Measurements from ENCODE around the gene CDK2. TPM values are rescaled to one million over a fixed set of nuclear protein-coding genes. Genes with fewer than 3 reads are reported as not detected.
"Not testable (repeated sequence)": the region's sequence is repeated elsewhere in the genome, so short reads cannot be mapped to it uniquely, and the experiment has no call there.

Gene CDK2
- total RNA-seq, 2 donors from 2014 or later, result 101 to 104 TPM

DNA sequence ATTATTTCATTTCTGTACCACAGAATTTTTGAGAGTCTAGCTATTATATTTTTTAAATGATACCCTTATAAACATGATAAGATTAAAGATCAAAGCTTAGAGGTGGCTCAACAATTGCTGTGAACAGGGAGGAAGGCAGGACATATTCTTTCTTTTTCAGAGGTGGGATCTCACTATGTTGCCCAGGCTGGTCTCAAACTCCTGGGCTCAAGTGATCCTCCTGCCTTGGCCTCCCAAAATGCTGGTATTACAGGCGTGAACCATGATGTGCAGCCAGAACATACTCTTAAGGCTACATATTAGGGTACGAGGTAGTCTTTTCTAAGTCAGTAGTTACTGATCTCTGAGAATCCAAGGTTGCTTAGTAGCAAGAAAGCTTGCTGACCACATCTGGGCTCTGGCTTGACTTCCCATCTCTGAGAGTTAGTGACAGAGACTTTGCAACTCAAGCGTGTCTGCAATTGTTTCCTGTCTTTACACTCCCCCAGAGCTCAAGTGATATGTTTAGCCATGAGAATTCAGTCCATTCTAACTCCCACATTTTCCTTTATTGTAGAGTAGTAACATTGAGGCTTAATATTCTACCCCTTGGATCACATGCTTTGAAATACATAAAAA, 15.8 kb downstream of the CDK2 start:
- Mint-ChIP-seq H3K27me3 (no peaks in the 10 kb centered on the region), H3K27ac (no peak overlapping the region), H3K36me3 (ENCODE audit: low read depth) (peaks cover 71% of the 10 kb centered on the region), H3K4me3 (no peak overlapping the region), H3K4me1 (no peaks in the 10 kb centered on the region), H3K9me3 (no peaks in the 10 kb centered on the region)
- no peak for ATAC-seq (replicated peaks)

DNA sequence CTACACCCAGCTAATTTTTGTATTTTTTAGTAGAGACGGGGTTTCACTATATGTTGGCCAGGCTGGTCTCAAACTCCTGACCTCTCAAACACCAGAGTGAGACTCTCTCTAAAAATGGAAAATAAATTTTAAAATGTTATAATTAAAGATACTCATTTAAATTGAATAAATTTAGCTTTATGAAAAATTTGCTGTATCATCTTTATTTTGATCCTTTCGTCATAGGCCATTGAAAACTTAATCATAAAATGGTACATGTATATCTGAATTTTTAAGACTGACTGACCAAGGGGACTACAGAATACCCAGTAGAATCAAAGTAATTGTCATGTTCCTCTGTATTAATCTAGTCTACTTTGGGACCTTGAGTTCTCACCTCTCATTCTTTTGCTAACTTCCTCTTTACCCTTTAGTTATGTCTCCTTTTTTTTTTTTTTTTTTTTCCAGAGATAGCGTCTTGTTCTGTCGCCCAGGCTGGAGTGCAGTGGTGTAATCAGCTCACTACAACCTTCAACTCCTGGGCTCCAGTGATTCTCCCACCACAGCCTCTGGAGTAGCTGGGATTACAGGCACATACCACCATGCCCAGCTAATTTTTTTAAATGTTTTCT, 16.7 kb downstream of the CDK2 start:
- H3K4me1 Mint-ChIP-seq, result no peaks in the 10 kb centered on the region
- no peaks in the 10 kb centered on the region for H3K27me3 Mint-ChIP-seq
- ATAC-seq (replicated peaks), result no peak
- H3K36me3 Mint-ChIP-seq (ENCODE audit: low read depth), result peaks cover 71% of the 10 kb centered on the region
- no peak overlapping the region for H3K4me3 Mint-ChIP-seq
- H3K27ac Mint-ChIP-seq, result no peak overlapping the region
- H3K9me3 Mint-ChIP-seq, result no peaks in the 10 kb centered on the region

GRCh38 chr12:55984861-55985260, 18.2 kb downstream of the CDK2 start:
- no peaks in the 10 kb centered on the region for H3K27me3 Mint-ChIP-seq
- ATAC-seq (replicated peaks), result no peak
- no peaks in the 10 kb centered on the region for H3K4me1 Mint-ChIP-seq
- no peak overlapping the region for H3K4me3 Mint-ChIP-seq
- no peak overlapping the region for H3K27ac Mint-ChIP-seq
- no peaks in the 10 kb centered on the region for H3K9me3 Mint-ChIP-seq
- peaks cover 83% of the 10 kb centered on the region for H3K36me3 Mint-ChIP-seq (ENCODE audit: low read depth)

GRCh38 chr12:55985341-55985740, 18.7 kb downstream of the CDK2 start:
- no peak for ATAC-seq (replicated peaks)
- no peaks in the 10 kb centered on the region for H3K9me3 Mint-ChIP-seq
- H3K4me3 Mint-ChIP-seq, result no peak overlapping the region
- H3K27me3 Mint-ChIP-seq, result no peaks in the 10 kb centered on the region
- H3K27ac Mint-ChIP-seq, result no peak overlapping the region
- peaks cover 83% of the 10 kb centered on the region for H3K36me3 Mint-ChIP-seq (ENCODE audit: low read depth)
- no peaks in the 10 kb centered on the region for H3K4me1 Mint-ChIP-seq

DNA sequence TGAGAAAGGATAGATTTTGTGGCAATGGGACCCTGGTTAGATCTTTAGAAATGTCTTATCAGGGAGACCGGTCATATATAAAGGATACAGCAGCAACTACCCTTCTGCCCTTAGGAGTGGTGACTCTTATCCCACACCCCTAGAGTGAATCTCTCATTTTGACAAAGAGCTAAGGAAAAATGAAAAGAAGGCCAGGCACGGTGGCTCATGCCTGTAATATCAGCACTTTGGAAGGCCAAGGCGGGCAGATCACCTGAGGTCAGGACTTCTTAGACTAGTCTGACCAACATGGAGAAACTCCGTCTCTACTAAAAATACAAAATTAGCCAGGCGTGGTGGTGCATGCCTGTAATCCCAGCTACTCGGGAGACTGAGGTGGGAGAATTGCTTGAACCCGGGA, 19.3 kb downstream of the CDK2 start:
- H3K36me3 Mint-ChIP-seq (ENCODE audit: low read depth), result peaks cover 83% of the 10 kb centered on the region
- not testable (repeated sequence) for H3K27me3 Mint-ChIP-seq; H3K4me1 Mint-ChIP-seq; H3K4me3 Mint-ChIP-seq; H3K27ac Mint-ChIP-seq; ATAC-seq (replicated peaks); H3K9me3 Mint-ChIP-seq

GRCh38 chr12:55991110-55991509, 24.5 kb downstream of the CDK2 start:
- Mint-ChIP-seq H3K27me3 (no peaks in the 10 kb centered on the region), H3K27ac (no peak overlapping the region), H3K4me1 (peaks cover under 1% of the 10 kb centered on the region), H3K36me3 (ENCODE audit: low read depth) (peaks cover 97% of the 10 kb centered on the region), H3K9me3 (no peaks in the 10 kb centered on the region), H3K4me3 (no peak overlapping the region)
- no peak for ATAC-seq (replicated peaks)

DNA sequence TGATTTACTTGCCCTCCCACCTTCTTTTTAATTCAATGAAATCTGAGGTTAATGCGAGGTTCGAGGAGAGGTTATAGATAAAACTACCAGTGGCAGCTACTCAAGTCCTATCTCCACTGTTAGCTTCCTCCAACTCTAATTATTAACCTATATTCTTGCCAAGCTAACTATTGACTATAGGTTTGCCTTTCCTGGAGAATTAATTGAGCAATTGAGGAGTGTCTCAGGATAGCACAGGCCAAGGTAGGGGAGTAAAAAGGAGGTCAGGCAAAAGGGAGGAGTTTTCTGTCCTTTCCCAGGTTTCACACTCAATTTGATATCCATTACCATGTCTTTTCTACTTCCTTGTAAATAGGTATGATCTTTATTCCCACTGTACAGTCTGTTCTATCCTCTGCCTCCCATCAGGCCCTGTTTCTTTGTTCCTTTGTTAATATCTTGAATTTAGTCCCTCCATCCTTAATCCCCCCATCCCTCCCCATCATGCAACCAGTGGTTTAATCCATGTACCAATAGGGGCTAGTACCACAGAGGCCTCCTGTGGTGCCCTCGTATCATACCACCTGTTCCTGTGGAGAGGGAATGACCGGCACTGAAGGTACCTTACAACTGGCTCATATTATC, 26.7 kb downstream of the CDK2 start:
- no peaks in the 10 kb centered on the region for H3K9me3 Mint-ChIP-seq
- H3K4me3 Mint-ChIP-seq, result no peak overlapping the region
- peaks cover 74% of the 10 kb centered on the region for H3K36me3 Mint-ChIP-seq (ENCODE audit: low read depth)
- ATAC-seq (replicated peaks), result no peak
- H3K27me3 Mint-ChIP-seq, result no peaks in the 10 kb centered on the region
- H3K27ac Mint-ChIP-seq, result no peak overlapping the region
- H3K4me1 Mint-ChIP-seq, result peaks cover 6% of the 10 kb centered on the region

- no peak overlapping the region for H3K27ac Mint-ChIP-seq
- no peak overlapping the region for H3K4me3 Mint-ChIP-seq
- H3K9me3 Mint-ChIP-seq, result no peaks in the 10 kb centered on the region
- H3K4me1 Mint-ChIP-seq, result peaks cover 6% of the 10 kb centered on the region
- ATAC-seq (replicated peaks), result no peak
- H3K27me3 Mint-ChIP-seq, result no peaks in the 10 kb centered on the region
- H3K36me3 Mint-ChIP-seq (ENCODE audit: low read depth), result peaks cover 54% of the 10 kb centered on the region
These were observed 28.7 kb downstream of the CDK2 start for GRCh38 chr12:55995366-55995765.

DNA sequence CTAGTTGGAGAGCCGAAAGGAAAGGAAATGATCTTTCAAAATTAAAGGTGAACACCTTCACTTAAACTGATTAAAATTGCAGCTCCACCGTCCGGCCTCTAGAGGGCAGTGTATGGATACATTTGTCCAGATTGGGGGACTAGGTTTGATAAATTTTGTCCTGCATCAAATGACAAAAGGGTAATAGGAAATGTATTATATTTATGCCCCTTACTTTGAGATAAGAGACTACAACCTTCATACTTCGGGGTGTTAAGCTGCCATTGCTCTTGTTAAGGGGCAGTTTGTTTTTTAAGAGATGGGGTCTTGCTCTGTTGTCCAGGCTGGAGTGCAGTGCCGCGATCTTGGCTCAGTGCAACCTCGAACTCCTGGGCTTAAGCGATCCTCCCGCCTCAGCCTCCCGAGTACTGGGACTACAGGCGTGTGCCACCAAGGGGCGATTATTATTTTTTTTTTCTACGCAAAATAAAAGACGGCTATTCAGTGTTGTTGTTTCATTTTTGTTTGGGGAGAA, 29.6 kb downstream of the CDK2 start:
- H3K27ac Mint-ChIP-seq, result no peak overlapping the region
- no peaks in the 10 kb centered on the region for H3K27me3 Mint-ChIP-seq
- H3K9me3 Mint-ChIP-seq, result no peaks in the 10 kb centered on the region
- peaks cover 6% of the 10 kb centered on the region for H3K4me1 Mint-ChIP-seq
- peak; percentile 53 for ATAC-seq (replicated peaks)
- peaks cover 45% of the 10 kb centered on the region for H3K36me3 Mint-ChIP-seq (ENCODE audit: low read depth)
- H3K4me3 Mint-ChIP-seq, result peak overlapping the region; percentile 62

DNA sequence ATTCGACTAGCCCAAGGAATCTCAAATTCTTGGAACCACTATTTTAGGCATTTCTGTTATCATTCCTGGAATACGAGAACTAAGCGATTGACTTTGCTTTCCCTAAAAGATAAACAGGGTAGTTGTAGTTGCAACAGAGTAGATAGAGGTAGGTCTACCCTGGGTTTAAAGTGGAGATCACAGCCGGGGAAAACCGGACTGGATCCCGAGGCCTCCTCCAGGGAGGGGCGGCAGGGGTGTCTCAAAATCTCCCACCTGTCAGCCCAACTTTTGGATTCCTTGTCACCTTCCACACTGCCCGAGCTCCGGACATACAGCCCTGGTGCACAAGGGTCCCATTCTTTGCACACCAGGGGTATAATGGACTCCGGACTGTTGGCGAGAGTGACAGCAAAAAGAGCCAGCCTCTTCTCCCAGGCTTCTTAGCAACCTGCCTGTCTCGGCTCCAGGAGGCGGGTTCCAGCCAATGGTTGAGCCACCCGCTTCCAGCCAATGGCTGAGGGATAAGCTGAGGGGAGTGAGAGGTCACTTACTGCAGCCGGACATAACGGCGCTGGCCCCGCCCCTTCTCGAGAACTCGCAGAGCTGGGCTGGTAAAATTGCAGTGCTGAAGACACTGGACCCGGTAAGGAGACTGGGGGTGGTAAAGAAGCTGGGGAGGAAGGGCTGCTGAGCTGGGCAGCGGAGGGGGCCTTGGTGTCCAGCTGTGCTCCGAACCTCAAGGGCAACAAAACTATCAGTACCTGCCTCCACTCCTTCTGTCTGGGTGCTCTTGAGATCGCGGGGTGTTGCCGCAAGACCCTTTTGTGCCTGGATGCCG, 30.3 kb downstream of the CDK2 start, which contains the start of gene SUOX:
TSS of gene SUOX (plus strand) at position 562 of the 820 bp plus-strand sequence. CDS start 4,946 bp downstream, outside the sequence.
- Mint-ChIP-seq H3K4me1 (peaks cover 6% of the 10 kb centered on the region), H3K9me3 (no peaks in the 10 kb centered on the region), H3K36me3 (ENCODE audit: low read depth) (peaks cover 38% of the 10 kb centered on the region), H3K27ac (no peak within 1 kb of the TSS), H3K27me3 (no peaks in the 10 kb centered on the region), H3K4me3 (peak within 1 kb of the TSS; percentile 62)
- peak; percentile 88 for ATAC-seq (replicated peaks)

- H3K9me3 Mint-ChIP-seq, result no peaks in the 10 kb centered on the region
- peak; percentile 6 for ATAC-seq (replicated peaks)
- H3K36me3 Mint-ChIP-seq (ENCODE audit: low read depth), result peaks cover 33% of the 10 kb centered on the region
- no peaks in the 10 kb centered on the region for H3K27me3 Mint-ChIP-seq
- no peak overlapping the region for H3K27ac Mint-ChIP-seq
- H3K4me1 Mint-ChIP-seq, result peaks cover 6% of the 10 kb centered on the region
- H3K4me3 Mint-ChIP-seq, result peak overlapping the region; percentile 62
These were observed 30.9 kb downstream of the CDK2 start for GRCh38 chr12:55997535-55997859.

DNA sequence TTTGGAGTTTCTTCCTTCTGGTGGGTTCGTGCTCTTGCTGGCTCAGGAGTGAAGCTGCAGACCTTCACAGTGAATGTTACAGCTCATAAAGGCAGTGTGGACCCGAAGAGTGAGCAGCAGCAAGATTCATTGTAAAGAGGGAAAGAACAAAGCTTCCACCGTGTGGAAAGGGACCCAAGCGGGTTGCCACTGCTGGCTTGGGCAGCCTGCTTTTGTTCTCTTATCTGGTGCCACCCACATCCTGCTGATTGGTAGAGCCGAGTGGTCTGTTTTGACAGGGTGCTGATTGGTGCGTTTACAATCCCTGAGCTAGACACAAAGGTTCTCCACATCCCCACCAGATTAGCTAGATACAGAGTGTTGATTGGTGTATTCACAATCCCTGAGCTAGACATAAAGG, 32.9 kb downstream of the CDK2 start:
- not testable (repeated sequence) for H3K27ac Mint-ChIP-seq; H3K4me3 Mint-ChIP-seq; H3K4me1 Mint-ChIP-seq; H3K27me3 Mint-ChIP-seq; ATAC-seq (replicated peaks); H3K9me3 Mint-ChIP-seq
- peaks cover 12% of the 10 kb centered on the region for H3K36me3 Mint-ChIP-seq (ENCODE audit: low read depth)

DNA sequence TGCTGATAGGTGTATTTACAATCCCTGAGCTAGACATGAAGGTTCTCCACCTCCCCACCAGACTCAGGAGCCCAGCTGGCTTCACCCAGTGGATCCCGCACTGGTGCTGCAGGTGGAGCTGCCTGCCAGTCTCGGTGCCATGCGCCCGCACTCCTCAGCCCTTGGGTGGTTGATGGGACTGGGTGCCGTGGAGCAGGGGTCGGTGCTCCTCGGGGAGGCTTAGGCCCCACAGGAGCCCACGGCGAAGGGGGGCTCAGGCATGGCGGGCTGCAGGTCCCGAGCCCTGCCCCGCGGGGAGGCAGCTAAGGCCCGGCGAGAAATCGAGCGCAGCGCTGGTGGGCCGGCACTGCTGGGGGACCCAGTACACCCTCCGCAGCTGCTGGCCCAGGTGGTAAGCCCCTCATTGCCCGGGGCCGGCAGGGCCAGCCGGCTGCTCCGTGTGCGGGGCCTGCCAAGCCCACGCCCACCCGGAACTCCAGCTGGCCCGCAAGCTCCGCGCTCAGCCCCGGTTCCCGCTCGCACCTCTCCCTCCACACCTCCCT, 33.4 kb downstream of the CDK2 start:
- not testable (repeated sequence) for H3K27ac Mint-ChIP-seq; H3K27me3 Mint-ChIP-seq; ATAC-seq (replicated peaks); H3K36me3 Mint-ChIP-seq (ENCODE audit: low read depth); H3K4me1 Mint-ChIP-seq; H3K4me3 Mint-ChIP-seq; H3K9me3 Mint-ChIP-seq

DNA sequence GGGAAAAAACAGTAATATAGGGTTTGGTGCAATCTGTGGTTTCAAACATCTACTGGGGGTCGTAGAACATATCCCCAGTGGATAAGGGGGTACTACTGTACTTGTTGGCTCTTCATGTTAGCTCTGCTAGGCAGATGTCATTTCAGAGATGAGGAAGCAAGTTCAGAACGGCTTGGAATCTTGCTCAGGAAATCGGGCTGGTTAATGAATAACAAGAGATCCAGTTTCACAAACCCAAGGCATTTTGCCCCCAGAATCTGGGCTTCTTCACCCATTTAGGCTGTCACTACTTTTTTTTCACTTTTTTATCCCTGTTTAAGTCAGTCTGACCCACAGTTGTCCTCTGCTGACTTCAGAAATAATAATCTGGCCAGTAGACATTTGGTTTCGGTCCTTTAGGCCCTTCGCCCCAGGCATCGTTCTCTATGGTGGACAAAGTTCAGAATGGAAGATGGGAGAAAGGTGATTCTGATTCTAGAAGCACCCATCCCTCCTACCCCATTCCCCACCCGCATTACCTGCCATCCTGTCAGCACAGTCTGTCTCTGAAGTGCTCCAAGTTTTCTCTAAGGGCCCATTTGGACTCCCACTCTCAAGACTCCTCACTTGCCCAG, 35.0 kb downstream of the CDK2 start:
- H3K27ac Mint-ChIP-seq, result no peak overlapping the region
- peaks cover under 1% of the 10 kb centered on the region for H3K4me1 Mint-ChIP-seq
- ATAC-seq (replicated peaks), result no peak
- no peaks in the 10 kb centered on the region for H3K36me3 Mint-ChIP-seq (ENCODE audit: low read depth)
- no peak overlapping the region for H3K4me3 Mint-ChIP-seq
- no peaks in the 10 kb centered on the region for H3K27me3 Mint-ChIP-seq
- H3K9me3 Mint-ChIP-seq, result no peaks in the 10 kb centered on the region

Measured in activated T-helper 17 cell treated with anti-CD3 and anti-CD28 coated beads, Interleukin-2, amount 50 U/mL, for 72 hours (primary cell).